Measurements from ENCODE around the gene OR51I1. TPM values are rescaled to one million over a fixed set of nuclear protein-coding genes. Genes with fewer than 3 reads are reported as not detected.

Gene OR51I1
- total and polyA plus RNA-seq, 10 of the 15 experiments (the other 5 are each of a cell fraction or from before 2014, with no cell fraction given), result 0.10 to 0.11 TPM; not detected in 8

DNA sequence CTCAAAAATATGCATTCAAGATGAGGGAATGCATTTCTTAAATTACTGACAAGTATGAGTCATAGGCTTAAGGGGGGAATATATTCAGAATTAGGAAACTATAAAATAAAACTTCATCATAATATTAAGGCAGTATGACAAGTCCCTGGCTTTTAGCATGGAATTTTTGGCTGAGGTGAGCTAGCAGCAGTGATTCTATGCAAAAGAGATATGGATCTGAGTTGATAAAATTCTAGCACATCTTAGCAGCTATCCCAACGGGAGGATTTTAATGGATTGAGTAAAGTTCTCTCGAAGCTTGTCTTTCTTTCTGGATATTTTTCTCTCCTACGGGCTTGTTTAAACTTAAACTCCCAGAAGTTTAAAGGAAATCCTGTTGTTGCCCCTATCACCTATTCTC lies 18.2 kb downstream of the OR51I1 start:
- BruUV-seq (replicated peaks), result no TSS peak
- WGBS (ENCODE audit: insufficient coverage, insufficient replicate concordance, low lambda C conversion rate, missing lambda C conversion rate), result 9% methylated on average over 3 of the region's 3 CpGs
- TF ChIP-seq ATF3 (IDR thresholded peaks at IDR 0.05; ENCODE audit: borderline replicate concordance, extremely low read depth, low read depth, low read length) (no peak), HSF1 (IDR thresholded peaks at IDR 0.05; ENCODE audit: low read depth, low read length) (no peak), HDAC6 (IDR thresholded peaks at IDR 0.05; ENCODE audit: unreplicated experiment) (no peak), ZBTB40 (IDR thresholded peaks at IDR 0.05; ENCODE audit: borderline replicate concordance) (no peak), HCFC1 (IDR thresholded peaks at IDR 0.05; ENCODE audit: low read length) (no peak), IRF4 (IDR thresholded peaks at IDR 0.05; ENCODE audit: low read depth, low read length) (no peak), REST (IDR thresholded peaks at IDR 0.05; ENCODE audit: low read depth, low read length) (no peak), EGR1 (IDR thresholded peaks at IDR 0.05; ENCODE audit: borderline replicate concordance in 1 of 2, low read depth in 2 of 2, low read length in 2 of 2) (no peak)
- in situ Hi-C loops (cut with MboI), result no loop called here
- H3K36me3 ChIP-seq (ENCODE audit: control insufficient read depth in 2 of 2, insufficient read depth in 2 of 2, low read length in 1 of 2), result no peaks in the 10 kb centered on the region
- H3K9ac ChIP-seq (ENCODE audit: control insufficient read depth, insufficient read depth, low read length), result no peak overlapping the region
- intact Hi-C loops (cut with micrococcal nuclease; ENCODE audit: unreplicated experiment), result no loop called here
- RAD21 ChIA-PET (ENCODE audit: unreplicated experiment), result no interaction called here
- no peaks in the 10 kb centered on the region for H3K9me3 ChIP-seq (replicated peaks; ENCODE audit: control insufficient read depth, insufficient read depth, low read length)
- peaks cover 0 to 2% of the 10 kb centered on the region in 2 experiments; a peak in 2 of 4 replicates for H3K27me3 ChIP-seq (replicated peaks in 1 of 2; ENCODE audit: control insufficient read depth in 2 of 2, insufficient read depth in 2 of 2, low read length in 1 of 2)
- no peaks in the 10 kb centered on the region for H3K79me2 ChIP-seq (ENCODE audit: control insufficient read depth, insufficient read depth, low read length)
- no peak overlapping the region for H3K4me3 ChIP-seq
- CTCF ChIA-PET, result interaction anchor here (0.9 to 1.1 kb wide), 3 partner anchors 13 to 129 kb away, joined by 3 to 4 read pairs (median 3); no protein-coding TSS in a partner anchor
- H4K20me1 ChIP-seq (ENCODE audit: control insufficient read depth, insufficient read depth), result no peaks in the 10 kb centered on the region
- ATAC-seq, result no peak
- no peak overlapping the region for H3K4me2 ChIP-seq (ENCODE audit: control insufficient read depth, insufficient read depth)
- SMC1A ChIA-PET (ENCODE audit: uncharacterized antibody, unreplicated experiment), result interaction anchor here (0.6 kb wide), 1 partner anchor 387 kb away, joined by 4 read pairs; no protein-coding TSS in a partner anchor
- H2AFZ ChIP-seq (ENCODE audit: control insufficient read depth, low read depth, low read length), result no peak overlapping the region
- no peaks in the 10 kb centered on the region for H3K4me1 ChIP-seq (ENCODE audit: control insufficient read depth, insufficient read depth, low read length)
- no peak for FAIRE-seq
- POLR2A ChIA-PET, result no interaction called here
- H3K27ac ChIP-seq (ENCODE audit: control insufficient read depth, insufficient read depth), result no peak overlapping the region
- DNase-seq (ENCODE audit: low read depth, low spot score), result no peak

Data from GM12878 (cell line).